ENCODE measurements around the gene CASTOR2.

Gene CASTOR2

DNA sequence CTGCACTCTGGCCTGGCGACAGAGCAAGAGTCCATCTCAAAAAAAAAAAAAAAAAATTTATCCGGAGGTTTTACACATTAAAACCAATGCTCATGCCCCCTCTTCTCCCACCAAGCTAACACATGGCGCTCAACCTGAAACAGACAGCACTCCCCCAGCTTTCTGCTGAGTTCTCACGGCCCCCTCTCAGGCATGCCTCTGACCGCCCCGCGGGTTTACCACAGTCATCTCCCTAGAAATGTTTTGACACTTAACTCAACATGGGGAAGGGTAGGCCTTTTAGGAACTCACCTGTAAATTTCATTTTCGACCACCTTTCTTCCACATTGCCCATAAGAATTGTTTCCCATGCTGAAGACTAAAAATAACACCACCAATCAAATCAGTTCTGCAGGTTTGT lies 99.8 kb downstream of the CASTOR2 start (continued):
- TF ChIP-seq, protein P1, sequence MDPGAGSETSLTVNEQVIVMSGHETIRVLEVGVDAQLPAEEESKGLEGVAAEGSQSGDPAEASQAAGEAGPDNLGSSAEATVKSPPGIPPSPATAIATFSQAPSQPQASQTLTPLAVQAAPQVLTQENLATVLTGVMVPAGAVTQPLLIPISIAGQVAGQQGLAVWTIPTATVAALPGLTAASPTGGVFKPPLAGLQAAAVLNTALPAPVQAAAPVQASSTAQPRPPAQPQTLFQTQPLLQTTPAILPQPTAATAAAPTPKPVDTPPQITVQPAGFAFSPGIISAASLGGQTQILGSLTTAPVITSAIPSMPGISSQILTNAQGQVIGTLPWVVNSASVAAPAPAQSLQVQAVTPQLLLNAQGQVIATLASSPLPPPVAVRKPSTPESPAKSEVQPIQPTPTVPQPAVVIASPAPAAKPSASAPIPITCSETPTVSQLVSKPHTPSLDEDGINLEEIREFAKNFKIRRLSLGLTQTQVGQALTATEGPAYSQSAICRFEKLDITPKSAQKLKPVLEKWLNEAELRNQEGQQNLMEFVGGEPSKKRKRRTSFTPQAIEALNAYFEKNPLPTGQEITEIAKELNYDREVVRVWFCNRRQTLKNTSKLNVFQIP (CRISPR knock-in tag; IDR thresholded peaks at IDR 0.05; ENCODE audit: borderline replicate concordance, low read depth) = no peak
- no peak for TF ChIP-seq ZFP3 (CRISPR knock-in tag; IDR thresholded peaks at IDR 0.05)
- no peak for TF ChIP-seq ZC3H10 (CRISPR knock-in tag; IDR thresholded peaks at IDR 0.05)
- TF ChIP-seq ZFP30 (CRISPR knock-in tag; IDR thresholded peaks at IDR 0.05) = no peak
- no peak for TF ChIP-seq TOX (CRISPR knock-in tag; IDR thresholded peaks at IDR 0.05; ENCODE audit: borderline replicate concordance)
- TF ChIP-seq RARB (CRISPR knock-in tag; IDR thresholded peaks at IDR 0.05) = no peak

DNA sequence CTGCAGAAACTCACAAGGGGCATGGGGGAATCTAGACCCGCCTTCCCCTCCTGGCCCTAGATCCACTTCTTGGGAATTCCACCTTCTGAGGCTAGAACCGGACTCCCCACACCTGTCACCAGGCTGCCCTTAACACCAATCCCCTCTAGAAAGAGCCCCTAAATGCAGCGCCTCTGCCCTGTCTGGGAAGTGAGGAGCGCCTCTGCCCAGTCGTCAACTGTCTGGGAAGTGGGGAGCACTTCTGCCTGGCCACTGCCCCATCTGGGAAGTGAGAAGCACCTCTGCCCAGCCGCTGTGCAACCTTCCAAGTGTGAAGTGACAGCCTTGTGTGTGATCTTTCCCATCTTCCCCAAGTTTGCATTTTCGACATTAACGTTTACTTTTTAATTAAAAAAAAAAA lies 100.3 kb downstream of the CASTOR2 start:
- TF ChIP-seq ZNF8 (CRISPR knock-in tag; IDR thresholded peaks at IDR 0.05) (no peak), ZC3H10 (CRISPR knock-in tag; IDR thresholded peaks at IDR 0.05) (no peak), BACH2 (CRISPR knock-in tag; IDR thresholded peaks at IDR 0.05; ENCODE audit: borderline replicate concordance) (no peak), ZFP30 (CRISPR knock-in tag; IDR thresholded peaks at IDR 0.05) (no peak), ZNF565 (CRISPR knock-in tag; conservative IDR thresholded peaks at IDR 0.05; ENCODE audit: low read depth) (no peak), SNAI2 (CRISPR knock-in tag; IDR thresholded peaks at IDR 0.05) (no peak), TCF4 (CRISPR knock-in tag; IDR thresholded peaks at IDR 0.05; ENCODE audit: borderline replicate concordance) (no peak), ZFP3 (CRISPR knock-in tag; IDR thresholded peaks at IDR 0.05) (no peak), CSDC2 (CRISPR knock-in tag; IDR thresholded peaks at IDR 0.05) (no peak), TOX (CRISPR knock-in tag; IDR thresholded peaks at IDR 0.05; ENCODE audit: borderline replicate concordance) (no peak), PPARA (CRISPR knock-in tag; IDR thresholded peaks at IDR 0.05; ENCODE audit: borderline replicate concordance) (no peak), ISL1 (CRISPR knock-in tag; IDR thresholded peaks at IDR 0.05) (no peak), ESRRG (CRISPR knock-in tag; IDR thresholded peaks at IDR 0.05) (no peak), RARB (CRISPR knock-in tag; IDR thresholded peaks at IDR 0.05) (no peak), GLIS3 (CRISPR knock-in tag; IDR thresholded peaks at IDR 0.05) (no peak)
- TF ChIP-seq, protein P2, sequence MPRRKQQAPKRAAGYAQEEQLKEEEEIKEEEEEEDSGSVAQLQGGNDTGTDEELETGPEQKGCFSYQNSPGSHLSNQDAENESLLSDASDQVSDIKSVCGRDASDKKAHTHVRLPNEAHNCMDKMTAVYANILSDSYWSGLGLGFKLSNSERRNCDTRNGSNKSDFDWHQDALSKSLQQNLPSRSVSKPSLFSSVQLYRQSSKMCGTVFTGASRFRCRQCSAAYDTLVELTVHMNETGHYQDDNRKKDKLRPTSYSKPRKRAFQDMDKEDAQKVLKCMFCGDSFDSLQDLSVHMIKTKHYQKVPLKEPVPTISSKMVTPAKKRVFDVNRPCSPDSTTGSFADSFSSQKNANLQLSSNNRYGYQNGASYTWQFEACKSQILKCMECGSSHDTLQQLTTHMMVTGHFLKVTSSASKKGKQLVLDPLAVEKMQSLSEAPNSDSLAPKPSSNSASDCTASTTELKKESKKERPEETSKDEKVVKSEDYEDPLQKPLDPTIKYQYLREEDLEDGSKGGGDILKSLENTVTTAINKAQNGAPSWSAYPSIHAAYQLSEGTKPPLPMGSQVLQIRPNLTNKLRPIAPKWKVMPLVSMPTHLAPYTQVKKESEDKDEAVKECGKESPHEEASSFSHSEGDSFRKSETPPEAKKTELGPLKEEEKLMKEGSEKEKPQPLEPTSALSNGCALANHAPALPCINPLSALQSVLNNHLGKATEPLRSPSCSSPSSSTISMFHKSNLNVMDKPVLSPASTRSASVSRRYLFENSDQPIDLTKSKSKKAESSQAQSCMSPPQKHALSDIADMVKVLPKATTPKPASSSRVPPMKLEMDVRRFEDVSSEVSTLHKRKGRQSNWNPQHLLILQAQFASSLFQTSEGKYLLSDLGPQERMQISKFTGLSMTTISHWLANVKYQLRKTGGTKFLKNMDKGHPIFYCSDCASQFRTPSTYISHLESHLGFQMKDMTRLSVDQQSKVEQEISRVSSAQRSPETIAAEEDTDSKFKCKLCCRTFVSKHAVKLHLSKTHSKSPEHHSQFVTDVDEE (CRISPR knock-in tag; IDR thresholded peaks at IDR 0.05) = no peak
- TF ChIP-seq, protein P3, sequence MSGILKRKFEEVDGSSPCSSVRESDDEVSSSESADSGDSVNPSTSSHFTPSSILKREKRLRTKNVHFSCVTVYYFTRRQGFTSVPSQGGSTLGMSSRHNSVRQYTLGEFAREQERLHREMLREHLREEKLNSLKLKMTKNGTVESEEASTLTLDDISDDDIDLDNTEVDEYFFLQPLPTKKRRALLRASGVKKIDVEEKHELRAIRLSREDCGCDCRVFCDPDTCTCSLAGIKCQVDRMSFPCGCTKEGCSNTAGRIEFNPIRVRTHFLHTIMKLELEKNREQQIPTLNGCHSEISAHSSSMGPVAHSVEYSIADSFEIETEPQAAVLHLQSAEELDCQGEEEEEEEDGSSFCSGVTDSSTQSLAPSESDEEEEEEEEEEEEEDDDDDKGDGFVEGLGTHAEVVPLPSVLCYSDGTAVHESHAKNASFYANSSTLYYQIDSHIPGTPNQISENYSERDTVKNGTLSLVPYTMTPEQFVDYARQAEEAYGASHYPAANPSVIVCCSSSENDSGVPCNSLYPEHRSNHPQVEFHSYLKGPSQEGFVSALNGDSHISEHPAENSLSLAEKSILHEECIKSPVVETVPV (CRISPR knock-in tag; IDR thresholded peaks at IDR 0.05) = no peak
- TF ChIP-seq, protein P4, sequence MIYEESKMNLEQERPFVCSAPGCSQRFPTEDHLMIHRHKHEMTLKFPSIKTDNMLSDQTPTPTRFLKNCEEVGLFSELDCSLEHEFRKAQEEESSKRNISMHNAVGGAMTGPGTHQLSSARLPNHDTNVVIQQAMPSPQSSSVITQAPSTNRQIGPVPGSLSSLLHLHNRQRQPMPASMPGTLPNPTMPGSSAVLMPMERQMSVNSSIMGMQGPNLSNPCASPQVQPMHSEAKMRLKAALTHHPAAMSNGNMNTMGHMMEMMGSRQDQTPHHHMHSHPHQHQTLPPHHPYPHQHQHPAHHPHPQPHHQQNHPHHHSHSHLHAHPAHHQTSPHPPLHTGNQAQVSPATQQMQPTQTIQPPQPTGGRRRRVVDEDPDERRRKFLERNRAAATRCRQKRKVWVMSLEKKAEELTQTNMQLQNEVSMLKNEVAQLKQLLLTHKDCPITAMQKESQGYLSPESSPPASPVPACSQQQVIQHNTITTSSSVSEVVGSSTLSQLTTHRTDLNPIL (CRISPR knock-in tag; IDR thresholded peaks at IDR 0.05; ENCODE audit: low read depth) = no peak
- TF ChIP-seq, protein P5, sequence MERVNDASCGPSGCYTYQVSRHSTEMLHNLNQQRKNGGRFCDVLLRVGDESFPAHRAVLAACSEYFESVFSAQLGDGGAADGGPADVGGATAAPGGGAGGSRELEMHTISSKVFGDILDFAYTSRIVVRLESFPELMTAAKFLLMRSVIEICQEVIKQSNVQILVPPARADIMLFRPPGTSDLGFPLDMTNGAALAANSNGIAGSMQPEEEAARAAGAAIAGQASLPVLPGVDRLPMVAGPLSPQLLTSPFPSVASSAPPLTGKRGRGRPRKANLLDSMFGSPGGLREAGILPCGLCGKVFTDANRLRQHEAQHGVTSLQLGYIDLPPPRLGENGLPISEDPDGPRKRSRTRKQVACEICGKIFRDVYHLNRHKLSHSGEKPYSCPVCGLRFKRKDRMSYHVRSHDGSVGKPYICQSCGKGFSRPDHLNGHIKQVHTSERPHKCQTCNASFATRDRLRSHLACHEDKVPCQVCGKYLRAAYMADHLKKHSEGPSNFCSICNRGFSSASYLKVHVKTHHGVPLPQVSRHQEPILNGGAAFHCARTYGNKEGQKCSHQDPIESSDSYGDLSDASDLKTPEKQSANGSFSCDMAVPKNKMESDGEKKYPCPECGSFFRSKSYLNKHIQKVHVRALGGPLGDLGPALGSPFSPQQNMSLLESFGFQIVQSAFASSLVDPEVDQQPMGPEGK (CRISPR knock-in tag; IDR thresholded peaks at IDR 0.05; ENCODE audit: borderline replicate concordance) = no peak
- no peak for ATAC-seq

DNA sequence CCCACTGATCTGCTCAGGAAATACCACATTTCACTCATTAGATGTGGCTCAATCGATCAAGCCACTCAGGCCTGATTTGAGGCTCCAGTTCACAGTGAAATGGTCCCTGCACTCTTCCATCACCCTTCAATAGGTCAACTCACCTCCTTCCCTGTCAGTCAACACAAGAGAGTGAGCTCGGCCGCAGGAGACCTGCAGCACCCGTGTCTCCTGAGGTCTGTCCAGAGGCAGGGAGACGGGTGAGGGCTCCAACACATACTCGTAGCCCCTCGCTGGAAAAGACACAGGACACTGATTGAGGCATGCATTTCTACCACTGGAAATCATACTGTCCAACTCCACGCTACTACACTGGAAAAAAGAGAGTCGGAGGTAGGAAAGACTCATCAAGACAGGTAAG lies 102.0 kb downstream of the CASTOR2 start:
- TF ChIP-seq, protein P5 (CRISPR knock-in tag; IDR thresholded peaks at IDR 0.05; ENCODE audit: borderline replicate concordance) = no peak
- TF ChIP-seq TCF4 (CRISPR knock-in tag; IDR thresholded peaks at IDR 0.05; ENCODE audit: borderline replicate concordance) (no peak), ESRRG (CRISPR knock-in tag; IDR thresholded peaks at IDR 0.05) (no peak), ARNTL (CRISPR knock-in tag; IDR thresholded peaks at IDR 0.05; ENCODE audit: borderline replicate concordance, low read depth) (no peak), CSDC2 (CRISPR knock-in tag; IDR thresholded peaks at IDR 0.05) (no peak)
- ATAC-seq = no peak
